GM20000 (cell line): Measurements from ENCODE around the gene CYP39A1.

Experiments
- DNase-seq: peaks from one replicate; pipeline ENCODE4 v3.0.0; 2012; ENCODE audit warnings: low spot score
- CTCF ChIP-seq: IDR thresholded peaks from 2 replicates; pipeline ENCODE4 v1.5.1; 2012; ENCODE audit warnings: mild to moderate bottlenecking, control low read depth; ENCODE audit errors: extremely low read depth, missing control alignments

Gene CYP39A1

GRCh38 chr6:46575530-46575929 is 77.1 kb downstream of the CYP39A1 start:
- no peak for TF ChIP-seq CTCF
- DNase-seq: no peak

GRCh38 chr6:46573140-46573539 is 79.5 kb downstream of the CYP39A1 start:
- no peak for DNase-seq
- TF ChIP-seq CTCF: no peak

- DNase-seq: no peak
- no peak for TF ChIP-seq CTCF
Observed at GRCh38 chr6:46565531-46565930, 87.1 kb downstream of the CYP39A1 start.

DNA sequence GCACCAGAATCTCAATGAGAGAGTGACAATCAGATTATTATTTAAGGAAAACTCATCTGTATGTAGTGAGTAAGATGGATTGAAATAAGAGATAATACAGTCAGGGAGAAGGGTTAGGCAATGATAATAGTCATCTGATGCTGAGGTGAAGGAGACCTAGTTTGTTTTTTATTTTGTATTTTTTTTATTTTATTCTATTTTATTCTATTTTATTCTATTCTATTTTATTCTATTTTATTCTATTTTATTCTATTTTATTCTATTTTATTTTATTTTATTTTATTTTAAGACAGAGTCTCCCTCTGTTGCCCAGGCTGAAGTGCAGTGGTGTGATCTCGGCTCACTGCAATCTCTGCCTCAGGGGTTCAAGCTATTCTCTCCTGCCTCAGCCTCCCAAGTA is 88.7 kb downstream of the CYP39A1 start:
- no peak for DNase-seq
- no peak for TF ChIP-seq CTCF

DNA sequence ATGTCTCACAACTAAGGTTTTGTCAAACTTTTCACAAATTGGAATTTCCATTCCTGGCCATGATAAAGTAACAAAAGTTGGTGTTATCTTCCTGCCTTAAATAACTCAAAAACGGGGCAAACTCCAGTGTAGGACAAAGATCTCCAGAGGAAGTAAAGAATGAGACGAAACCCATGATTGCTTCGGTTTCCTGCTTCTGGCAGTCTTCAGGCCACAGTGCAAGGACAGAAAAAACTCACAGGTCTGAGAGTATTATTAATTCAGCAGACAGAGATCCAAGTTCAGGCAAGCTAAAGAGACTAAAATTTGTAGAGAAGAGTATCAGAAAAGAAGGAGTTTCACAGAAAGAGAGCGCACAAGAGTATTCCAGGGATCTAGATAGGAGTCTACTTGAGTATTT is 96.6 kb downstream of the CYP39A1 start:
- no peak for DNase-seq

GRCh38 chr6:46555129-46555528 is 97.5 kb downstream of the CYP39A1 start:
- DNase-seq: no peak

More for the DNA sequence above, 96.6 kb downstream of the CYP39A1 start:
- TF ChIP-seq CTCF: no peak

DNA sequence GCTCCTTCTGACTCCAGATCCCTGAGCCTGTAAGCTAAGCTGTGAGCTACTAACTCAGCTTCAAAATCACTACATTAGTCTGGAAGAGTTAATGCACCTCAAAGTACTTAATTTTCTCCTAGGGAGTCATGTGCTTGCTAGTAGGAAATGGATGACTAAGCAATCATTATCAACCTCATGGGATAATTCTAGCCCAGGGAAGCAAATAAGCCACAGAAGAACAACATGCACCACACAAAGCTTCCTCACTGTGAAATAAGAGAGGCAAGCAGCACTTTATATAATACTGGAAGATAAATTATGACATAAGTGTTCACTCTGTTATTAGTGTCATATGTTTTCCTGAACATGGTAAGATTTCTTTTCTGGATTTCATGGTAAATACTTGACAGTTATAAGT is 103.5 kb downstream of the CYP39A1 start:
- DNase-seq: no peak
- no peak for TF ChIP-seq CTCF

More at GRCh38 chr6:46555129-46555528, 97.5 kb downstream of the CYP39A1 start:
- TF ChIP-seq CTCF: no peak
